Stimulated activated CD8-positive, alpha-beta memory T cell treated with anti-CD3 and anti-CD28 coated beads, Interleukin-2, amount 100 ng/mL, for 1 hour (primary cell): Measurements from ENCODE around the gene DENND5B.
A peak's percentile ranks its signal among the peaks of the same experiment; 100 is the strongest.

ENCODE experiments used
- DNase-seq, 2 donors: peaks; one replicate each; pipeline ENCODE4 v3.0.0-alpha.2; 2020; ENCODE audit warnings: low read depth in 2 of 2

DENND5B gene

DNA sequence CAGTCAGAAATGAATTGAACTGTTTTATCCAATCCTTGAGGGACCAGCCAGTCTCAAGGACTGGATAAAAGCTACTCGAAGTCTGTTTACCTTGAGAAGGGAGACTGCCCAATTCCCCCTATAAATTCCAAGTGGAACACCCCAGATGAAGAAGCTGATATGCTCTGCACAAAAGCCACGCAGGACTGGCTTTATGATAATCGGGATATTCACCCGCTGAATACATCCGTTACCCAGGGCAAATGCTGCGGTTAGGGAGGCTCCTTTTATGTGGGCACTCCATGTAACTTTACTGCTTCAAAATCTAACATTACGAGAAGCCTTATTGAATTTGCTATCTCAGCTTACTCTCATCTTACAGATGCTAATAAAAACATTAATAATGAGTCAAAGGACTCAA, 119.1 kb downstream of the DENND5B start:
- DNase-seq = no peak

DNA sequence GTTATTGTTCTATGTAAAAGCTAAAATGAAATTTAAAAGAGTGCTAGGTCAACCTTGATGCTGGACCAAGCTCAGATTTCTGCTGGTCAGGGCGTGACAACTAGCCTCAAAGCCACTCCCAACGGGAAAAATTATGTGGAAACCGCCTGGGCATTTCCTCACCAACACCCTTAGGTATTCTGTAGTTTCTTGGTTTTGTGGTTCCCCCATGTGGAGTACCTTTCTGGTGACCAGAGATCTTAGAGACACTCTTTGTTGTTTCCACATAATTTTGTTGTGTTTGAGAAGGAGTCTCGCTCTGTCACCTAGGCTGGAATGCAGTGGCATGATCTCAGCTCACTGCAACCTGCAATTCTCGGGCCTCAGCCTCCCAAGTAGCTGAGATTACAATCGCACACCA, 119.9 kb downstream of the DENND5B start:
- DNase-seq = no peak

DNA sequence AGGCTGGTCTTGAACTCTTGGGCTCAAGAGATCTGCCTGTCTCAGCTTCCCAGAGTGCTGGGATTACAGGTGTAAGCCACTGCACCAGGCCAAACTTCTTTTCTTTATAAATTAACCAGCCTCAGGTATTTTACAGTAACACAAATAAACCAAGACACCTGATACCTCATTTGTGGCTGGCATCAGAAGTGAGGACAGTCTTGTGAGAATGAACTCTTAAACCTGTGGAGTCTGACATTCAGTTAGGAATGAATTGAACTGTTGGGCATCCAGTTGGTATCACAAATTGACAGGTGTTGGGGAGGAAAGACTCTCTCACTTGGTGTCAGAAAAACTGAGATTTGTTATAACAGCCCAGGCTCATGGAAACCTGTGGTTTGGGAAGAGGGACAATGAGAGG, 120.5 kb downstream of the DENND5B start:
- DNase-seq = no peak

DNA sequence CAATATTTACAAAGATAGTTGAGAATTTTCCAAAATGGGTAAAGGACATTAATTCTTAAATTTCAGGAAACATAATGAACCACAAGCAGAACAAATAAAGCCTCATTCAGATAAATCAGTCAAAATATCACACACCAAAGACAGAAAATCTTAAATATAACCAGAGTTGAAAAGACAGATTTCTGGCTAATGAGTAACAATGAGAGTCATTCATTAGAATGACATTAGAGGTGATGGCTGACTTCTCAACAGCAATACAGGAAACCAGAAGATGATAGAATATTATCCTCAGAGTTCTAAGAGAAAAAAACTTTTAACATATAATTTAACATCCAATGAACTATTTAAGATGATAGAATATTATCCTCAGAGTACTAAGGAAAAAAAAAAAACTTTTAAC, 124.2 kb downstream of the DENND5B start:
- no peak for DNase-seq

- DNase-seq = no peak
Observed at GRCh38 chr12:31465002-31465401, 125.9 kb downstream of the DENND5B start.

GRCh38 chr12:31460024-31460423, 130.9 kb downstream of the DENND5B start:
- no peak for DNase-seq

DNA sequence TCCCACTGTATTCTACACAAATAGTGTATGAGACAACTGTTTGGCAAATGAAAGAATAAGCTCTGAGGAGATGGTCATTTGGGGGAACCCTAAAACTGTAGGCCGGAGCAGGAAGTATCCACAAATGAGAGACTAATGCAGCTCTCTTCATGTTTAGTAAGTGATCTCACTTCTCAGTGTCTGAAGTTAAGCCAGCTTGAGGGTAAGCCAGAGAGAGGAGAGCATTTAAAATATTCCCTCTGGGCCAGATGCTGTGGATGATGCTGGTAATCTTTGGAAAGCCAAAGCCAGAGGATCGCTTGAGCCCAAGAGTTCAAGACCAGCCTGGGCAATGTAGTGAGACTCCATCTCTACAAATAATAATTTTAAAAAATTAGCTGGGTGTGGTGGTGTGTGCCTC, 134.4 kb downstream of the DENND5B start:
- DNase-seq = no peak

DNA sequence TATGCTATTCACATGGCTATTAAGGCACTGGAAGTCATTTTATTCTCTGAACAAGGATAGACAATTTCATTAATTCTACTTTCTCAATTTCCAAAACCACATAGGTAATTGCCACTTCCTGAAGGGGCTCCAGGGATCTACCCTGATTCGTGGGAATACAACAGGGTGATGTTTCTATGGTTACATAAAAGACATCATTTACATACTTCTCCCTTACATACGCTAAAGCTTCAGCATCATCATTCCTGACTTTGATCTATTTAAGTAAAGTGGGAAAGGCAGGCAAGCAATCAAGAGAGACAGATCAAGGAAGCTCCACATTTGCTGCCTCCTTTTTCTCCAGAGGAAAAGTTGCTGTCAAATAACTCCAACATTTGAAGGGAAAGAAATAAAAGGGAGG, 146.2 kb downstream of the DENND5B start:
- no peak for DNase-seq

DNA sequence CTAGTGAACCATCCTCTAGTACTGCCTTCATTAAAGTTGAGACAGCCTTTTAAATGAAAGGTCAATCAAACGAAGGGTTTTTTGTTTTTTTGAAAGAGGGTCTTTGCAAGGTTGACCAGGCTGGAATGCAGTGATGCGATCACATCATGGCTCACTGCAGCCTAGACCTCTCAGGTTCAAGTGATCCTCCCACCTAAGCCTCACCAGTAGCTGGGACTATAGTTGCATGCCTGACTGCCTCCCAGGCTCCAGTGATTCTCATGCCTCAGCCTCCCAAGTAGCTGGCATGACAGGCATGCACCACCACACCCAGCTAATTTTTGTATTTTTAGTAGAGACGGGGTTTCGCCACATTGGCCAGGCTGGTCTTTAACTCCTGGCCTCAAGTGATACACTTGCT, 150.3 kb downstream of the DENND5B start:
- DNase-seq = no peak

DNA sequence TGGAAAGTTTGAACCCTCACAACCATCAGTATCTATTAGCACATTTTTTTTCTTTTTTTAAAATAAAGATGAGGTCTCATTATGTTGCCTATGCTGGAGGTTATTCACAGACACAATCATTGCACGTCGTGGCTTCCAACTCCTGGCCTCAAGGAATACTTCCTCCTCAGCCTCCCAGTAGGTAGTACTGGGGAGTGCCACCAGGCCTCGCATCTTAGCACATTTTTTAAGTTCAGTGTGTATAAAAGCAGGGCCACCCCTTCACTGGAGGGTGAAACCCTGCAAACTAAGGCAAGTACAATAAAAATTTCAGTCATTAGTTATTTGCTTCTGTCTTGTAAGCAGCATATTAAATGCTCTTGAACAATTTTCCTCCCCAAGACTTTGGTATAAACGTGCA, 150.8 kb downstream of the DENND5B start:
- no peak for DNase-seq

DNA sequence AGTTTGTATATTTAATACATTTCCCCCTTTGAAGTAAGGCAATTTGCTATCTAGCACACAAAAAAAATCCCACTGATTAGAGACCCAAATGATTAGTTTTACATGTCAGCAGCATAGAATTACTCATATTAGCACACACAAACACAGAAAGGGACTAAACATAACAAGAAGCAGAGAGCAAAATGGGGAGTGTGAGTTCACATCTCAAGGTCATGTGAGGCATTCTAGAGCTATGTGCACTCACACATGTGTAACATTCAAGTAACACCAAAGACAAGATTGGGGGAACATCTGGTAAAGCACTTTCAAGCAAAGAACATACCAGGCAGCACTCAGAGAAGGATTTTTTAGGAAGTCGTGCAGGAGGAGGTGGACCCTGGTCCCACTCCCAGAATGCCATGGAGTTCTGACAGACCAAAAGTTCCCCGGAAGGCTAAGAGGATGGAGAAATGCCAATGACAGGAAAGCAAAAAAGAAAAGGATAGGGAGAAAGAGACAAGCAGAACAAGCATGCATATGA, 159.2 kb downstream of the DENND5B start:
- DNase-seq = no peak

- no peak for DNase-seq
Observed at GRCh38 chr12:31423405-31423804, 167.5 kb downstream of the DENND5B start.

GRCh38 chr12:31412292-31412801, 178.6 kb downstream of the DENND5B start:
- no peak for DNase-seq

DNA sequence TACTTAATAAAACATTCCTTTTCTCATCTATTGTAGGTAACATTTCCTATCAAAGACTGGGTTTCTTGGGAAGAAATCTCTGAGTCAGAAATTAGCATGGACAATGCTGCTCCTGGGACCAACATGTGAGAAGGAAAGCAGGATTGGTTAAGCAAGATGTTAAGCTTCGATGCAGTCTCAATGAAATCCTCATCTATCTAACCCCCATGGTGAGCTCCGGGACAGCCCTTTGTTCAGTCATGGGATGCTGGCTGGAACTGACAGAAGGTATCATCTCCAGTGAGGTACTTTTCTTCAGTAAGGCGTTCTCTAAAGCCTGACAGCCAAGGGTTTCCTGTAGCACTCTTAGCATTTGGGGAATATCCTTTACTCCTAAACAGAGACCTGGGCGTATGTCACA, 182.2 kb downstream of the DENND5B start:
- DNase-seq = no peak

GRCh38 chr12:31407562-31407961, 183.4 kb downstream of the DENND5B start:
- no peak for DNase-seq

- no peak for DNase-seq
Observed at GRCh38 chr12:31406345-31406744, 184.6 kb downstream of the DENND5B start.

- no peak for DNase-seq
Observed at GRCh38 chr12:31405021-31405420, 185.9 kb downstream of the DENND5B start.

- peak in 1 of 2 donors; percentile 6 for DNase-seq
Observed at GRCh38 chr12:31403099-31403607, 187.8 kb downstream of the DENND5B start.

- DNase-seq = no peak
Observed at GRCh38 chr12:31393004-31393550, 197.9 kb downstream of the DENND5B start.

DNA sequence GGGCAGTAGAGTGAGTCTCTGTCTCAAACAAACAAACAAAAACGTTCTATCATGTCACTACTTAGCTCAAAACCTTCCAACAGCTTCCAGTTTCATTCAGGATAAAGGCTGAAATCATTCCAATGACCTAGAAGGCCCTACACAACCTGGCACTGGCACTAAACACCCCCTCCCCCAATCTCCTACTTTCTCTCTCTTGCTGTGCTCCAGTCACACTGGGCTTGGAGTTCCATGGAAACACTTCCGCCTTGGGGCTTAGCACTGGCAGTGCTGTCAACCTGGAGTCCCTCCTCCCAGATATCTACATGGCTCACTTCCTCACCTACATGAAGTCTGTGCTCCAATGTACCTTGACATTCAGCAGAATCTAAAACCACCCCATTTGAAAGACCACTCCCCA, 199.9 kb downstream of the DENND5B start:
- DNase-seq = no peak

- DNase-seq = no peak
Observed at GRCh38 chr12:31388713-31389112, 202.2 kb downstream of the DENND5B start.

DNA sequence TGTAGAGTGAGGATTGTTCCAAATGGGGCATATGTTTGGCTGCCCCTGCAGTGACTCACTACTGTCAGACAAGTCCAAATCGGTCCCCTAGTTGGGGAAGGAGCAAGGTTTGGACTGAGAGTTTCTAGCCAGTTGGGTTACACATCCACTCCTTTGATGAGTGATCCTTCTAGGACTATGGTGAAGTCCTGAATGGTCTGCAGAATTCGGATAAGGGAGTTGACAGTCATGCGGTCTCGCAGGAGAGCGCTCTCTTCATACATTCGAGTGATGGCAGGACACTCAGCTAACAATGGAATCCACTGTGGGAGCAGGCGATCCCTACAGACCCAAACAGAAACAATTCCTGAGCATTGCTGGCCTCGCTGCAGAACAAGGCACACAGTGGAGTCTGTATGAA, 203.5 kb downstream of the DENND5B start:
- no peak for DNase-seq

DNA sequence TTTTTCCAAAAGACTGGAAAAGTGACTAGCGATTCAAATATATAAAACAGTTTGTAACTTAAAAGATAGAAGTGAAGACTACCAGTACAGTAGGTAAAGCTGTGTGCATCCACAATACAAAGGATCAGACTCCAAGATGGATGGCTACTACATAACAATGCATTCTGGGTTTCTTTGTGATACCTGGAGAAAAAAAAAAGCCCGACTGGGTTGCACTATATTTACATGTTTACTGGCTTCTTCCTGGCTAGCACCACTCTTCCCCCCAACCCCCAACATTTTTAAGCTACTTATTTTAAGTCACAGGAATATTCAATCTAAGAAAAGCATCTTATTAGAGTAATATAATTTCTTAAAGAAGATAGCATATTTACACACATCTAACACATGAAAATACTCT, 203.9 kb downstream of the DENND5B start:
- no peak for DNase-seq

DNA sequence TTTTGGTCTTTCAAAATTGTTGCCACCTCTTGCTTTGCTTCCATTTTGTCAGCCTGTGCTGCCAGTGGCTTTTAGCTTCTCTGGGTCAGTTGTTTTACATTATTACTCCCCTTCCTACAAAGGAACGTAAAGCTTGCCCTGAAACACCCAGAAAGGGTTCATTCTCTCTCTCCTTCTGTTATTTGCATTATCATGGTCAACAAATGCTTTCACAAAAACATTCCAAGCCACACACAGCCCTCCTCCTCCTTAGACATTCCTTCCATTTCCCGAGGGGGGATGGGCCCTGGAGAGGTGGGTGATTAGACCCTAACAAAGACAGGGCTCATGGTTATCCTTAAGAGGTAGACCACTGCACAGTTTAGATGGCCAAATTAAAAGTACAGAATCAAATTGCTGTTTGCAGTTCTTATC, 204.6 kb downstream of the DENND5B start:
- DNase-seq = no peak
